GM12878 (cell line): ENCODE measurements around the gene SPPL2B. TPM values are rescaled to one million over a fixed set of nuclear protein-coding genes. Genes with fewer than 3 reads are reported as not detected.

Source experiments
- ATAC-seq: fragments of 200-7000 bp; cut with Tn5 transposase; 3 replicates; pipeline ENCODE4 v1.9.1; 2020; ENCODE audit warnings: mild to moderate bottlenecking, moderate library complexity
- BruUV-seq: library from RNA; stranded (reverse); fragments of 400-500 nt; replicated peaks from 2 replicates; lab custom pipeline; 2021; lab: Mats Ljungman, UMichigan
- CTCF ChIA-PET: fragments of 300-600 bp; sonication (Branson Sonifier 250); formaldehyde crosslinking; extraction: SDS; loops from one replicate; lab custom pipeline; 2021; ENCODE audit warnings: inconsistent platforms; lab: Yijun Ruan, JAX
- POLR2A ChIA-PET: fragments of 350-600 bp; formaldehyde crosslinking; extraction: SDS; loops from one replicate; lab custom pipeline; 2021; ENCODE audit warnings: inconsistent platforms; lab: Charles Lee
- RAD21 ChIA-PET: fragments of 300-600 bp; sonication (Branson Sonifier 250); formaldehyde crosslinking; loops from one replicate; lab custom pipeline; 2023; ENCODE audit warnings: antibody characterized with exemption; ENCODE audit not compliant: unreplicated experiment; lab: Charles Lee
- SMC1A ChIA-PET: fragments of 300-600 bp; sonication (Branson Sonifier 250); formaldehyde crosslinking; loops from one replicate; lab custom pipeline; 2023; ENCODE audit not compliant: unreplicated experiment, uncharacterized antibody; lab: Charles Lee
- DNase-seq: peaks from one replicate; pipeline ENCODE4 v3.0.0-alpha.2; 2011; ENCODE audit warnings: low read depth, low spot score
- FAIRE-seq: peaks from 3 replicates; lab custom pipeline; 2011; peaks lifted over from hg19 to GRCh38; lab: Jason Lieb, UNC
- H2AFZ ChIP-seq: 2 replicates; pipeline ENCODE4 v1.6.0; 2011; ENCODE audit warnings: low read depth, low read length, control low read depth; ENCODE audit not compliant: control insufficient read depth
- H3K27ac ChIP-seq: 2 replicates; pipeline ENCODE4 v1.5.1; 2011; ENCODE audit warnings: control low read depth; ENCODE audit not compliant: control insufficient read depth, insufficient read depth
- H3K27me3 ChIP-seq, 2 experiments: replicated peaks in 1 of 2; 2 replicates each; pipeline versions ENCODE4 v1.6.0 to v1.6.1; 2011; ENCODE audit warnings: low read length in 1 of 2; ENCODE audit not compliant: control insufficient read depth in 2 of 2, insufficient read depth in 2 of 2
- H3K36me3 ChIP-seq, 2 experiments: 2 replicates each; pipeline ENCODE4 v1.5.1; 2011; ENCODE audit warnings: low read length in 1 of 2; ENCODE audit not compliant: control insufficient read depth in 2 of 2, insufficient read depth in 2 of 2
- H3K4me1 ChIP-seq: 2 replicates; pipeline ENCODE4 v1.6.1; 2011; ENCODE audit warnings: mild to moderate bottlenecking, low read length, moderate library complexity, mixed read lengths; ENCODE audit not compliant: control insufficient read depth, insufficient read depth
- H3K4me2 ChIP-seq: 2 replicates; pipeline ENCODE4 v1.6.0; 2011; ENCODE audit warnings: control low read depth; ENCODE audit not compliant: control insufficient read depth, insufficient read depth
- H3K4me3 ChIP-seq: fragments of 200-600 bp; sonication (generic); 2 replicates; pipeline ENCODE4 v1.5.1; 2016
- H3K79me2 ChIP-seq: 2 replicates; pipeline ENCODE4 v1.6.0; 2011; ENCODE audit warnings: low read length; ENCODE audit not compliant: control insufficient read depth, insufficient read depth
- H3K9ac ChIP-seq: 2 replicates; pipeline ENCODE4 v1.8.0; 2011; ENCODE audit warnings: low read length, control low read depth, mixed read lengths; ENCODE audit not compliant: control insufficient read depth, insufficient read depth
- H3K9me3 ChIP-seq: replicated peaks from 3 replicates; pipeline ENCODE4 v1.5.1; 2011; ENCODE audit warnings: mild to moderate bottlenecking, low read length; ENCODE audit not compliant: control insufficient read depth, insufficient read depth
- H4K20me1 ChIP-seq: 2 replicates; pipeline ENCODE4 v1.6.0; 2011; ENCODE audit not compliant: control insufficient read depth, insufficient read depth
- BACH1 ChIP-seq: fragments of 450-650 bp; IDR thresholded peaks from 2 replicates; pipeline ENCODE4 v1.6.1; 2017; ENCODE audit warnings: mild to moderate bottlenecking, borderline replicate concordance
- BHLHE40 ChIP-seq, 2 experiments: fragments of 450-650 bp in 1 of 2; IDR thresholded peaks; 2 replicates each; pipeline ENCODE4 v1.6.1; 2011 to 2017; ENCODE audit warnings: low read depth in 2 of 2, borderline replicate concordance in 1 of 2, improper control_type of control experiment in 1 of 2, low read length in 1 of 2, mild to moderate bottlenecking in 1 of 2
- BMI1 ChIP-seq: fragments of 450-650 bp; IDR thresholded peaks from 2 replicates; pipeline ENCODE4 v1.6.1; 2016; ENCODE audit warnings: mild to moderate bottlenecking, moderate library complexity, borderline replicate concordance
- CBX3 ChIP-seq: fragments of 200-600 bp; sonication (generic); IDR thresholded peaks from 2 replicates; pipeline ENCODE4 v1.6.1; 2016; ENCODE audit warnings: low read depth, borderline replicate concordance
- HDAC6 ChIP-seq: fragments of 200-600 bp; sonication (generic); IDR thresholded peaks from one replicate; pipeline ENCODE4 v1.8.0; 2017; ENCODE audit warnings: antibody characterized with exemption; ENCODE audit not compliant: unreplicated experiment
- MEF2A ChIP-seq: IDR thresholded peaks from 2 replicates; pipeline ENCODE4 v1.6.1; 2011; ENCODE audit warnings: low read depth, mild to moderate bottlenecking, low read length, moderate library complexity; ENCODE audit not compliant: insufficient read depth
- MXI1 ChIP-seq: fragments of 150-350 bp; IDR thresholded peaks from 2 replicates; pipeline ENCODE4 v1.6.1; 2011; ENCODE audit warnings: low read depth, mild to moderate bottlenecking, inconsistent platforms, low read length, improper control_type of control experiment
- NBN ChIP-seq: fragments of 450-650 bp; IDR thresholded peaks from 2 replicates; pipeline ENCODE4 v1.6.1; 2016
- PKNOX1 ChIP-seq: fragments of 450-650 bp; IDR thresholded peaks from 2 replicates; pipeline ENCODE4 v1.6.1; 2016; ENCODE audit warnings: mild to moderate bottlenecking
- POLR2A ChIP-seq: IDR thresholded peaks from 2 replicates; pipeline ENCODE4 v1.6.1; 2011; ENCODE audit warnings: low read depth, mild to moderate bottlenecking, low read length
- RELA ChIP-seq: fragments of 450-650 bp; IDR thresholded peaks from 2 replicates; pipeline ENCODE4 v1.8.0; 2014; ENCODE audit warnings: borderline replicate concordance; ENCODE audit not compliant: partially characterized antibody
- SRF ChIP-seq, 2 experiments: IDR thresholded peaks; 2 replicates each; pipeline ENCODE4 v1.6.1; 2011; ENCODE audit warnings: low read depth in 2 of 2, low read length in 2 of 2, mild to moderate bottlenecking in 1 of 2, moderate library complexity in 1 of 2
- SUZ12 ChIP-seq: fragments of 200-600 bp; sonication (generic); IDR thresholded peaks from one replicate; pipeline ENCODE4 v1.6.1; 2018; ENCODE audit warnings: antibody characterized with exemption, mild to moderate bottlenecking; ENCODE audit not compliant: unreplicated experiment
- TCF12 ChIP-seq: IDR thresholded peaks from 2 replicates; pipeline ENCODE4 v1.6.1; 2011; ENCODE audit warnings: low read depth, mild to moderate bottlenecking, low read length
- ZSCAN29 ChIP-seq: fragments of 450-650 bp; IDR thresholded peaks from 2 replicates; pipeline ENCODE4 v1.6.1; 2017; ENCODE audit warnings: mild to moderate bottlenecking, moderate library complexity
- WGBS: methylation state at CpG from one replicate; pipeline ENCODE4 v1.1.6; 2016; ENCODE audit warnings: low lambda C conversion rate; ENCODE audit not compliant: insufficient replicate concordance, insufficient coverage; ENCODE audit errors: missing lambda C conversion rate; 5-methylcytosine and 5-hydroxymethylcytosine counted together
- in situ Hi-C: fragments of 300-500 bp; cut with MboI; formaldehyde crosslinking; loops from 9 replicates; pipeline ENCODE4 v1.14.3; 2018; ENCODE audit warnings: mixed read lengths
- intact Hi-C: fragments of 100-400 bp; cut with micrococcal nuclease; formaldehyde crosslinking; loops from one replicate; pipeline ENCODE4 v1.14.2; 2022; ENCODE audit not compliant: unreplicated experiment
- polyA plus RNA-seq, 11 experiments: library from polyadenylated mRNA; depleted of rRNA in 4 of 11; unstranded in 6 of 11; stranded (reverse) in 5 of 11; fragments of >200 nt; fragmentation: Nextera tagmentation in 4 of 11; fragmentation: Illumina TruSeq in 1 of 11; extraction: Ambion mirVana in 4 of 11; extraction: Trizol in 1 of 11; gene quantifications; 1 replicate in 1 of 11; 2 replicates in 10 of 11; pipeline versions ENCODE4 v1.2.1 to v1.2.3, GENCODE V29; 2011 to 2016; ENCODE audit warnings: inconsistent platforms in 2 of 11, missing spikeins in 2 of 11, low read depth in 1 of 11
- total RNA-seq, 4 experiments: library from RNA; depleted of rRNA in 3 of 4; stranded (reverse); fragments of >200 nt in 3 of 4; fragmentation: Illumina TruSeq in 1 of 4; extraction: Trizol in 1 of 4; gene quantifications; 2 replicates each; pipeline versions ENCODE4 v1.2.1 to v1.2.3, GENCODE V29; 2013 to 2021
- TF ChIP-seq, protein P1 (sequence below), 3 experiments: IDR thresholded peaks in 2 of 3; conservative IDR thresholded peaks in 1 of 3; 2 replicates each; pipeline ENCODE4 v1.5.1; 2011; ENCODE audit warnings: low read depth in 3 of 3, low read length in 3 of 3, mild to moderate bottlenecking in 3 of 3, control low read depth in 2 of 3, moderate library complexity in 2 of 3, inconsistent platforms in 1 of 3, mixed read lengths in 1 of 3; ENCODE audit not compliant: control insufficient read depth in 2 of 3, insufficient read depth in 1 of 3; ENCODE audit errors: extremely low read depth in 1 of 3

The SPPL2B gene
- total and polyA plus RNA-seq, 10 of the 15 experiments (the other 5 are each of a cell fraction or from before 2014, with no cell fraction given) = 0.29 to 56.5 (median 18.3) TPM

DNA sequence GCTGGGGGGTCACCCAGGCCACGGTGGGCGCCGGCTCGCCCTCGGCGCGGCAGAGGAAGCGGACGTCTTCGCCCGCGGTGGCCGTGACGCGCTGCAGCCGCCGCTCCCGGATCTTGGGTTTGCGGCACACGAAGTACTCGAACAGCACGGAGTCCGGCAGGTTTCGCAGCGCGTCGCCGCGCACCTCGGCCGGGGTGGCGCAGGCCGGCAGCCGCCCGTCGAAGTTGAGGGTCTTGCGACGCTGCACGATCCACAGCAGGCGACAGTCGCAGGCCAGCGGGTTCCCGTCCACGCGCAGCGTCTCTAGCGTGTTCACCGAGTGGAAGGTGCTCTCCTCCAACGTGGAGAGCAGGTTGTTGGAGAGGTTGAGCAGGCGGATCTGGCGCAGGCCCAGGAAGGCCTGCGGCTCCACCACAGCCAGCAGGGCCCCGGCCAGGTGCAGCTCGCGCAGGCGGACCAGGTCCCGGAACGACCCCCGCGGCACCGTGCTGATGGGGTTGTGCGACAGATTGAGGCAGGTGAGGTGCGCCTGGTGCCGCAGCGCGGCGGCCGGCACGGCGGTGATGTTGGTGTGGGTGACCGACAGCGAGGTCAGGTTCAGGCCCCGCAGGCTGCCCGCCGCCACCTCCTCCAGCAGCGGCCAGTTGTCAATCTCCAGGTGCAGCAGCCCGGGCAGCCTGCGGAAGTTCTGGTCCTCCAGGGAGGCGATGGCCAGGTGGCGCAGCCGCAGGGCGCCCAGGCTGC lies 37.9 kb upstream of the SPPL2B start:
- ChIA-PET POLR2A (interaction anchor here (0.6 kb wide), 1 partner anchor 176 kb away, joined by 3 read pairs; no protein-coding TSS in a partner anchor), RAD21 (no interaction called here), CTCF (no interaction called here), SMC1A (no interaction called here)
- Histone ChIP-seq H2AFZ (peak overlapping the region; percentile 72), H3K27me3 (no peaks in the 10 kb centered on the region), H3K4me3 (peak overlapping the region; percentile 65), H4K20me1 (no peaks in the 10 kb centered on the region; the same call in 1 of the 2 replicates), H3K79me2 (no peaks in the 10 kb centered on the region; the same call in 1 of the 2 replicates), H3K9me3 (no peaks in the 10 kb centered on the region), H3K4me1 (peaks cover 30% of the 10 kb centered on the region), H3K4me2 (peak overlapping the region; percentile 98), H3K27ac (peak overlapping the region; percentile 48; the same call in 1 of the 2 replicates), H3K9ac (peak overlapping the region; percentile 65; the same call in 1 of the 2 replicates), H3K36me3 (no peaks in the 10 kb centered on the region)
- FAIRE-seq = no peak
- WGBS = 2% methylated on average over 81 of the region's 82 CpGs
- in situ Hi-C loops = no loop called here
- peak; percentile 27 for ATAC-seq
- no TSS peak for BruUV-seq
- TF ChIP-seq BMI1 = no peak
- TF ChIP-seq MXI1 = 0 out of 2 replicates have a peak, but pooled peaks have one; percentile 6
- TF ChIP-seq RELA = peak; percentile 15
- no peak for TF ChIP-seq CBX3
- TF ChIP-seq SRF (IDR thresholded peaks at IDR 0.05; ENCODE audit: low read depth in 2 of 2, low read length in 2 of 2) = no peak
- peak; percentile 95 for TF ChIP-seq HDAC6
- TF ChIP-seq NBN = no peak
- TF ChIP-seq ZSCAN29 = no peak
- peak; percentile 34; the same call in 1 of the 2 replicates for TF ChIP-seq BACH1
- peak; percentile 49 for TF ChIP-seq SUZ12
- peak; percentile 73 for TF ChIP-seq POLR2A
- peak in 1 of 2 experiments; percentile 0; a peak in 1 of 4 replicates for TF ChIP-seq BHLHE40 (IDR thresholded peaks at IDR 0.05; ENCODE audit: borderline replicate concordance in 1 of 2, low read depth in 2 of 2, low read length in 1 of 2)
- TF ChIP-seq TCF12 = peak; percentile 2; the same call in 1 of the 2 replicates
- TF ChIP-seq, protein P1, sequence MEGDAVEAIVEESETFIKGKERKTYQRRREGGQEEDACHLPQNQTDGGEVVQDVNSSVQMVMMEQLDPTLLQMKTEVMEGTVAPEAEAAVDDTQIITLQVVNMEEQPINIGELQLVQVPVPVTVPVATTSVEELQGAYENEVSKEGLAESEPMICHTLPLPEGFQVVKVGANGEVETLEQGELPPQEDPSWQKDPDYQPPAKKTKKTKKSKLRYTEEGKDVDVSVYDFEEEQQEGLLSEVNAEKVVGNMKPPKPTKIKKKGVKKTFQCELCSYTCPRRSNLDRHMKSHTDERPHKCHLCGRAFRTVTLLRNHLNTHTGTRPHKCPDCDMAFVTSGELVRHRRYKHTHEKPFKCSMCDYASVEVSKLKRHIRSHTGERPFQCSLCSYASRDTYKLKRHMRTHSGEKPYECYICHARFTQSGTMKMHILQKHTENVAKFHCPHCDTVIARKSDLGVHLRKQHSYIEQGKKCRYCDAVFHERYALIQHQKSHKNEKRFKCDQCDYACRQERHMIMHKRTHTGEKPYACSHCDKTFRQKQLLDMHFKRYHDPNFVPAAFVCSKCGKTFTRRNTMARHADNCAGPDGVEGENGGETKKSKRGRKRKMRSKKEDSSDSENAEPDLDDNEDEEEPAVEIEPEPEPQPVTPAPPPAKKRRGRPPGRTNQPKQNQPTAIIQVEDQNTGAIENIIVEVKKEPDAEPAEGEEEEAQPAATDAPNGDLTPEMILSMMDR (IDR thresholded peaks at IDR 0.05 in 2 of 3, conservative IDR thresholded peaks at IDR 0.05 in 1 of 3; ENCODE audit: control insufficient read depth in 2 of 3, extremely low read depth in 1 of 3, insufficient read depth in 1 of 3, low read depth in 3 of 3, low read length in 3 of 3) = no peak
- no peak for TF ChIP-seq MEF2A
- 0 out of 2 replicates have a peak, but pooled peaks have one; percentile 10 for TF ChIP-seq PKNOX1
- no peak for DNase-seq
- intact Hi-C loops = no loop called here
